Measurements from ENCODE around the gene PDE8B.

DNA sequence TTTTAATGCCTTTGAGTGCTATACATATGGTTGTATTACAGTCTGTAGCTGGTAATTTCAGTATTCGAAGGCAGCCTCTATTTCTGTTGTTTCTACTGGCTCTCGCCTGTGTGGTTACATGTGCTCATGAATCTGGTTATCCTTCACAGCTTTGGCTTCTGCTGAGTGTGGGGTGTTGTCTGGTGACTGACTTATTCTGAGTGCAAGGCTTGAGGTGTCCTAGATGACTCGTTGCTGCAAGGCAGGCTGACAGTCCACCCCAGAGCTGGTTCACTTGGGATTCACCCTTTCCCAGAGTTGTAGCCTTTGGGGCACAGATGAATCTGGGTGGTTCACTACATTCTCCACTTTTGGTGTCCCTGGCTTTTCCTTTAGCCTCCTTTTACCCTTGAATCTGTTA lies 41.4 kb downstream of the PDE8B start:
- TF ChIP-seq, protein P1, sequence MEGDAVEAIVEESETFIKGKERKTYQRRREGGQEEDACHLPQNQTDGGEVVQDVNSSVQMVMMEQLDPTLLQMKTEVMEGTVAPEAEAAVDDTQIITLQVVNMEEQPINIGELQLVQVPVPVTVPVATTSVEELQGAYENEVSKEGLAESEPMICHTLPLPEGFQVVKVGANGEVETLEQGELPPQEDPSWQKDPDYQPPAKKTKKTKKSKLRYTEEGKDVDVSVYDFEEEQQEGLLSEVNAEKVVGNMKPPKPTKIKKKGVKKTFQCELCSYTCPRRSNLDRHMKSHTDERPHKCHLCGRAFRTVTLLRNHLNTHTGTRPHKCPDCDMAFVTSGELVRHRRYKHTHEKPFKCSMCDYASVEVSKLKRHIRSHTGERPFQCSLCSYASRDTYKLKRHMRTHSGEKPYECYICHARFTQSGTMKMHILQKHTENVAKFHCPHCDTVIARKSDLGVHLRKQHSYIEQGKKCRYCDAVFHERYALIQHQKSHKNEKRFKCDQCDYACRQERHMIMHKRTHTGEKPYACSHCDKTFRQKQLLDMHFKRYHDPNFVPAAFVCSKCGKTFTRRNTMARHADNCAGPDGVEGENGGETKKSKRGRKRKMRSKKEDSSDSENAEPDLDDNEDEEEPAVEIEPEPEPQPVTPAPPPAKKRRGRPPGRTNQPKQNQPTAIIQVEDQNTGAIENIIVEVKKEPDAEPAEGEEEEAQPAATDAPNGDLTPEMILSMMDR (IDR thresholded peaks at IDR 0.05; ENCODE audit: low read length) = no peak
- TF ChIP-seq EZH2 (IDR thresholded peaks at IDR 0.05; ENCODE audit: borderline replicate concordance, low read length) = no peak
